AG20443 (cell line): Measurements from ENCODE around the gene TIAM2.
A peak's percentile ranks its signal among the peaks of the same experiment; 100 is the strongest.
"Not testable (repeated sequence)": the region's sequence is repeated elsewhere in the genome, so short reads cannot be mapped to it uniquely, and the experiment has no call there.

ENCODE experiments used
- DNase-seq: peaks from one replicate; pipeline ENCODE4 v3.0.0; 2012; ENCODE audit warnings: low spot score, mixed read lengths

TIAM2 gene

GRCh38 chr6:155197932-155198331 is 202.8 kb downstream of the TIAM2 start:
- no peak for DNase-seq

- DNase-seq: no peak
These were observed 204.9 kb downstream of the TIAM2 start for GRCh38 chr6:155200012-155200411.

- peak; percentile 50 for DNase-seq
These were observed 206.5 kb downstream of the TIAM2 start for GRCh38 chr6:155201461-155202226.

GRCh38 chr6:155207223-155207622 is 212.1 kb downstream of the TIAM2 start:
- no peak for DNase-seq

- no peak for DNase-seq
These were observed 217.0 kb downstream of the TIAM2 start for GRCh38 chr6:155212106-155212505.

GRCh38 chr6:155212616-155213380 is 217.7 kb downstream of the TIAM2 start:
- no peak for DNase-seq

GRCh38 chr6:155213611-155214372 is 218.7 kb downstream of the TIAM2 start:
- DNase-seq: no peak

GRCh38 chr6:155215906-155216305 is 220.8 kb downstream of the TIAM2 start:
- no peak for DNase-seq

GRCh38 chr6:155216312-155217046 is 221.4 kb downstream of the TIAM2 start:
- DNase-seq: no peak

GRCh38 chr6:155218711-155219110 is 223.6 kb downstream of the TIAM2 start:
- DNase-seq: not testable (repeated sequence)

- no peak for DNase-seq
These were observed 224.2 kb downstream of the TIAM2 start for GRCh38 chr6:155219299-155219698.

GRCh38 chr6:155219858-155220301 is 224.8 kb downstream of the TIAM2 start:
- DNase-seq: no peak

- no peak for DNase-seq
These were observed 226.0 kb downstream of the TIAM2 start for GRCh38 chr6:155221086-155221485.

- no peak for DNase-seq
These were observed 227.4 kb downstream of the TIAM2 start for GRCh38 chr6:155222506-155222905.

- DNase-seq: peak; percentile 59
These were observed 228.7 kb downstream of the TIAM2 start for GRCh38 chr6:155223646-155224451.

GRCh38 chr6:155224618-155225017 is 229.5 kb downstream of the TIAM2 start:
- DNase-seq: peak; percentile 25

GRCh38 chr6:155227046-155227445 is 231.9 kb downstream of the TIAM2 start:
- no peak for DNase-seq

- DNase-seq: peak; percentile 44
These were observed 233.5 kb downstream of the TIAM2 start for GRCh38 chr6:155228546-155229166.

GRCh38 chr6:155230975-155231374 is 235.9 kb downstream of the TIAM2 start:
- DNase-seq: not testable (repeated sequence)

- no peak for DNase-seq
These were observed 237.7 kb downstream of the TIAM2 start for GRCh38 chr6:155232848-155233247.
